Psoas muscle (tissue), 8 donors: Measurements from ENCODE around the gene SNX32. TPM values are rescaled to one million over a fixed set of nuclear protein-coding genes. Genes with fewer than 3 reads are reported as not detected.
"Not testable (repeated sequence)": the region's sequence is repeated elsewhere in the genome, so short reads cannot be mapped to it uniquely, and the experiment has no call there.

Experiments used
- ATAC-seq, 4 donors: fragments of 200-7000 bp; cut with Tn5 transposase; one replicate each; pipeline ENCODE4 v1.9.1; 2020; ENCODE audit warnings: moderate library complexity in 3 of 4, mild to moderate bottlenecking in 2 of 4
- DNase-seq, 2 donors: peaks; one replicate each; pipeline ENCODE4 v3.0.0-alpha.2; 2020
- H3K27ac ChIP-seq: fragments of 200-600 bp; one replicate; pipeline ENCODE4 v1.8.0; 2022
- H3K27me3 ChIP-seq, 3 donors: fragments of 200-600 bp in 1 of 3; one replicate each; pipeline versions ENCODE4 v1.6.1 to v1.8.0; 2013 to 2022; ENCODE audit warnings: low read length in 2 of 3, mild to moderate bottlenecking in 2 of 3, moderate library complexity in 1 of 3; ENCODE audit not compliant: insufficient read depth in 3 of 3
- H3K36me3 ChIP-seq, 2 donors: fragments of 200-600 bp in 1 of 2; one replicate each; pipeline versions ENCODE4 v1.6.1 to v1.8.0; 2013 to 2022; ENCODE audit warnings: low read depth in 1 of 2, mild to moderate bottlenecking in 1 of 2, moderate library complexity in 1 of 2; ENCODE audit not compliant: insufficient read depth in 1 of 2
- H3K4me1 ChIP-seq: fragments of 200-600 bp; one replicate; pipeline ENCODE4 v1.8.0; 2022
- H3K4me3 ChIP-seq: fragments of 200-600 bp; one replicate; pipeline ENCODE4 v1.8.0; 2022; ENCODE audit warnings: mild to moderate bottlenecking
- H3K9me3 ChIP-seq: fragments of 200-600 bp; one replicate; pipeline ENCODE4 v1.8.0; 2022
- CTCF ChIP-seq: fragments of 200-600 bp; IDR thresholded peaks from one replicate; pipeline ENCODE4 v1.8.0; 2022; ENCODE audit warnings: antibody characterized with exemption
- WGBS, 3 donors: extraction: QIAGEN DNeasy Blood & Tissue Kit; methylation state at CpG; one replicate each; pipeline versions ENCODE4 v1.1.6 to v1.1.7; 2013; 5-methylcytosine and 5-hydroxymethylcytosine counted together
- intact Hi-C, 2 donors: fragments of 100-400 bp; cut with DNase I; formaldehyde crosslinking; loops; one replicate each; pipeline versions ENCODE4 v1.11.0 to v1.14.2; 2022
- polyA plus RNA-seq, 3 donors: library from polyadenylated mRNA; stranded (reverse); fragments of 200-250 nt; gene quantifications; one replicate each; pipeline ENCODE4 v1.2.3, GENCODE V29; 2013
- total RNA-seq, 4 donors: library from RNA; stranded (reverse); fragmentation: NEBNext Ultra II Directional in 2 of 4; extraction: Animal tissue kit (Norgen Biotek cat#: 25700) in 2 of 4; gene quantifications; one replicate each; pipeline versions ENCODE4 v1.2.1 to v1.2.4, GENCODE V29; 2021 to 2023
- donor health status: healthy with polysubstance abuse.
- donor health status: DM: no; HTN: no; CAD: no; lungs with moderate emphysema.
- donor health status: Bipolar disorder and iron deficiency.
- donor health status: healthy.
- donor health status: DM: yes; HTN: yes; CAD: no.
- donor health status: DM: no; HTN: no; CAD: no.
- donor health status: DM: no; HTN: no; CAD: no.
- donor health status: DM: yes; HTN: yes; CAD: no.

SNX32 gene
- total and polyA plus RNA-seq, 7 donors, result 0.05 to 0.20 TPM; not detected in 5

GRCh38 chr11:65826984-65827735, 6.6 kb upstream of the SNX32 start:
- Histone ChIP-seq H3K27me3 (peaks cover 0 to 5% (median 0%) of the 10 kb centered on the region in 3 donors), H3K36me3 (no peaks in the 10 kb centered on the region), H3K4me1 (no peaks in the 10 kb centered on the region), H3K4me3 (no peak overlapping the region), H3K27ac (no peak overlapping the region), H3K9me3 (no peaks in the 10 kb centered on the region)
- DNase-seq (no peak), ATAC-seq (no peak)
- intact Hi-C loops, result no loop called here
- 84 to 95% (median 87%) methylated on average over 8 of the region's 8 CpGs for WGBS, 3 donors
- TF ChIP-seq CTCF, result no peak

- DNase-seq (no peak), ATAC-seq (no peak)
These were observed 4.3 kb upstream of the SNX32 start for GRCh38 chr11:65829459-65829858.

GRCh38 chr11:65832231-65832630, 1.5 kb upstream of the SNX32 start:
- H3K27me3 ChIP-seq, H3K4me1 ChIP-seq, DNase-seq, ATAC-seq, intact Hi-C loops, H3K4me3 ChIP-seq, H3K36me3 ChIP-seq, H3K9me3 ChIP-seq, H3K27ac ChIP-seq: not testable (repeated sequence)

More at GRCh38 chr11:65829459-65829858, 4.3 kb upstream of the SNX32 start:
- Histone ChIP-seq H3K4me1 (peaks cover 4% of the 10 kb centered on the region), H3K4me3 (no peak overlapping the region), H3K27ac (no peak overlapping the region), H3K36me3 (no peaks in the 10 kb centered on the region), H3K27me3 (peaks cover 0 to 6% (median 0%) of the 10 kb centered on the region in 3 donors), H3K9me3 (no peaks in the 10 kb centered on the region)
- intact Hi-C loops, result no loop called here
- TF ChIP-seq CTCF, result no peak
- WGBS, 3 donors, result 48 to 60% (median 59%) methylated on average over 4 of the region's 4 CpGs

GRCh38 chr11:65834202-65834601, 439 bp downstream of the SNX32 start:
- Histone ChIP-seq H3K4me3 (peak overlapping the region; percentile 73), H3K27ac (no peak overlapping the region), H3K4me1 (peaks cover 5% of the 10 kb centered on the region), H3K27me3 (peaks cover 0 to 3% (median 0%) of the 10 kb centered on the region in 3 donors), H3K9me3 (no peaks in the 10 kb centered on the region), H3K36me3 (no peaks in the 10 kb centered on the region)
- ATAC-seq (no peak), DNase-seq (no peak)
- no peak for TF ChIP-seq CTCF
- WGBS, 3 donors, result 21 to 60% (median 22%) methylated on average over 6 of the region's 6 CpGs
- intact Hi-C loops, result no loop called here

GRCh38 chr11:65842144-65842543, 8.4 kb downstream of the SNX32 start:
- intact Hi-C loops, result no loop called here
- Histone ChIP-seq H3K4me1 (no peaks in the 10 kb centered on the region), H3K27ac (no peak overlapping the region), H3K9me3 (no peaks in the 10 kb centered on the region), H3K27me3 (no peaks in the 10 kb centered on the region), H3K4me3 (no peak overlapping the region), H3K36me3 (no peaks in the 10 kb centered on the region)
- 92 to 96% (median 94%) methylated on average over 4 of the region's 4 CpGs for WGBS, 3 donors
- ATAC-seq, result no peak
- no peak for TF ChIP-seq CTCF
- no peak for DNase-seq
